ENCODE results near the gene CCL23.
A peak's percentile ranks its signal among the peaks of the same experiment; 100 is the strongest.

Gene CCL23

DNA sequence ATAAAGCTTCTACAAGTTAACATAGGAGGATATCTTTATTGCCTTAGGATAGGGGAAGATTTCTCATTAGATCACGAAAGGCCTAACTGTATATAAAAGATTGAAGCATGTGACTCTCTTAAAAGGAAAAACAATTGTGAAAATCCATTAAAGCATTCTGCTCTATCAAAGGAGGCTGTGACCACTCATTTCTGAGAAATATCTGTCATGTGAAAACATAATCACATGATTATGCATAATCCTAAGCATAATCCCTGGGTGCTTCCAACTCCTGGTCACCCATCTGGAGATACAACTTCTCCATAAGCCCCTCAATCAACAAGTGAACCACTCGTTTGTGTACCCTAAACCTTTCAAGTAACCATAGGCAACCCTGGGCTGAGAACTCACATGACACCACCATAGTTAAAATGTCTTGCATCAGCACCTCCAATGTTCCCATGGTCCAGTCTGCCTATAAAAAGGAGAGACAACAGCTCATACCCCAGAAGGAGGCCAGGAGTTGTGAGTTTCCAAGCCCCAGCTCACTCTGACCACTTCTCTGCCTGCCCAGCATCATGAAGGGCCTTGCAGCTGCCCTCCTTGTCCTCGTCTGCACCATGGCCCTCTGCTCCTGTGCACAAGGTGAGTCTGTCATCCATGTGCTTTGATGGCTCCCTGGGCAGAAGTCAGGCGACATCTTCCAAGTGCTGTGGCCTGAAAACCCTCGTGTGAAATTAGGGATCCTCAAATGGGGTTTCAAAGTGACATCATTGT lies 46.2 kb upstream of the CCL23 start, which contains the start of gene CCL18:
TSS of gene CCL18 (plus strand) at position 487 of the 756 bp plus-strand sequence. CDS start at position 558, 71 bp downstream.
- Histone ChIP-seq H3K4me1 (ENCODE audit: control insufficient read depth, insufficient read depth, low read length) (no peaks in the 10 kb centered on the region), H3K36me3 (ENCODE audit: control insufficient read depth in 2 of 2, insufficient read depth in 1 of 2, low read length in 2 of 2) (no peaks in the 10 kb centered on the region), H3K4me3 (ENCODE audit: low read depth, low read length) (no peak within 1 kb of the TSS), H3K9me3 (ENCODE audit: control insufficient read depth, insufficient read depth, low read depth, low read length) (no peaks in the 10 kb centered on the region), H3K27ac (ENCODE audit: extremely low read depth, low read depth, low read length) (no peak within 1 kb of the TSS)
- ChIA-PET POLR2A (interaction anchor here (0.6 kb wide), 2 partner anchors 54 to 278 kb away, joined by 3 to 4 read pairs; no protein-coding TSS in a partner anchor), CTCF (interaction anchor here (0.5 to 1.5 kb wide), 5 partner anchors 9 to 214 kb away, joined by 3 to 9 read pairs (median 6); no protein-coding TSS in a partner anchor)
- TF ChIP-seq ZNF830 (tag by site-specific recombination; IDR thresholded peaks at IDR 0.05; ENCODE audit: low read depth) (no peak), ATF2 (tag by site-specific recombination; IDR thresholded peaks at IDR 0.05; ENCODE audit: low read depth) (peak; percentile 40; the same call in 1 of the 2 replicates), ZNF274 (IDR thresholded peaks at IDR 0.05; ENCODE audit: low read length) (no peak), ZNF274 (tag by site-specific recombination; IDR thresholded peaks at IDR 0.05; ENCODE audit: borderline replicate concordance) (peak; percentile 32; the same call in 1 of the 2 replicates), SCRT2 (tag by site-specific recombination; IDR thresholded peaks at IDR 0.05) (0 out of 2 replicates have a peak, but pooled peaks have one; percentile 23)

DNA sequence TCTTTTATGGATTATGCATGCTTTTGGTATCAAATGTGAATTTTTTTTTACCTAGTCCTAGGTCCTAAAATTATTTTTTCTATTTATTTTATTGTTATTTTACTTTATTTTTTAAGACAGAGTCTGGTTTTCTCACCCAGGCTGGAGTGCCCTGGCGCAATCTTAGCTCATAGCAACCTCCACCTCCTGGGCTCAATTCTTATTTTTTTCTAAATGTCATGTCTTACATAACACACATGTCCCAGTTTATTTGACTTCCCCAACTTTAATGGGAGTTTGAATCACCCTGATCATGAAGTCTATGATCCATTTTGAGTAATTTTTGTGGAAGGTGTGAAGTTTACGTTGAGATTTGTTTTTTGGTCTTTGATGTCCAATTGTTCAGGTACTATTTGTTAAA lies 43.0 kb upstream of the CCL23 start:
- ChIA-PET CTCF (interaction anchor here (1.1 kb wide), 1 partner anchor 12 kb away, joined by 7 read pairs; no protein-coding TSS in a partner anchor), POLR2A (no interaction called here)
- no peaks in the 10 kb centered on the region for H3K36me3 ChIP-seq (ENCODE audit: control insufficient read depth in 2 of 2, insufficient read depth in 1 of 2, low read length in 2 of 2)
- H3K4me3 ChIP-seq (ENCODE audit: low read depth, low read length) = no peak overlapping the region
- TF ChIP-seq ZNF660 (tag by site-specific recombination; IDR thresholded peaks at IDR 0.05) (no peak), ZNF791 (tag by site-specific recombination; IDR thresholded peaks at IDR 0.05) (no peak), ZNF266 (tag by site-specific recombination; IDR thresholded peaks at IDR 0.05; ENCODE audit: low read depth) (no peak), BCL6B (tag by site-specific recombination; IDR thresholded peaks at IDR 0.05) (no peak), ZNF76 (tag by site-specific recombination; IDR thresholded peaks at IDR 0.05; ENCODE audit: borderline replicate concordance, low read depth) (no peak), ZNF140 (tag by site-specific recombination; IDR thresholded peaks at IDR 0.05) (no peak), ZFP3 (tag by site-specific recombination; IDR thresholded peaks at IDR 0.05; ENCODE audit: low read depth) (no peak), ZNF174 (tag by site-specific recombination; IDR thresholded peaks at IDR 0.05) (no peak), KLF1 (tag by site-specific recombination; IDR thresholded peaks at IDR 0.05) (no peak), ZNF670 (tag by site-specific recombination; IDR thresholded peaks at IDR 0.05; ENCODE audit: low read depth) (no peak), ZNF341 (tag by site-specific recombination; IDR thresholded peaks at IDR 0.05; ENCODE audit: low read depth) (no peak)
- TF ChIP-seq, protein P1, sequence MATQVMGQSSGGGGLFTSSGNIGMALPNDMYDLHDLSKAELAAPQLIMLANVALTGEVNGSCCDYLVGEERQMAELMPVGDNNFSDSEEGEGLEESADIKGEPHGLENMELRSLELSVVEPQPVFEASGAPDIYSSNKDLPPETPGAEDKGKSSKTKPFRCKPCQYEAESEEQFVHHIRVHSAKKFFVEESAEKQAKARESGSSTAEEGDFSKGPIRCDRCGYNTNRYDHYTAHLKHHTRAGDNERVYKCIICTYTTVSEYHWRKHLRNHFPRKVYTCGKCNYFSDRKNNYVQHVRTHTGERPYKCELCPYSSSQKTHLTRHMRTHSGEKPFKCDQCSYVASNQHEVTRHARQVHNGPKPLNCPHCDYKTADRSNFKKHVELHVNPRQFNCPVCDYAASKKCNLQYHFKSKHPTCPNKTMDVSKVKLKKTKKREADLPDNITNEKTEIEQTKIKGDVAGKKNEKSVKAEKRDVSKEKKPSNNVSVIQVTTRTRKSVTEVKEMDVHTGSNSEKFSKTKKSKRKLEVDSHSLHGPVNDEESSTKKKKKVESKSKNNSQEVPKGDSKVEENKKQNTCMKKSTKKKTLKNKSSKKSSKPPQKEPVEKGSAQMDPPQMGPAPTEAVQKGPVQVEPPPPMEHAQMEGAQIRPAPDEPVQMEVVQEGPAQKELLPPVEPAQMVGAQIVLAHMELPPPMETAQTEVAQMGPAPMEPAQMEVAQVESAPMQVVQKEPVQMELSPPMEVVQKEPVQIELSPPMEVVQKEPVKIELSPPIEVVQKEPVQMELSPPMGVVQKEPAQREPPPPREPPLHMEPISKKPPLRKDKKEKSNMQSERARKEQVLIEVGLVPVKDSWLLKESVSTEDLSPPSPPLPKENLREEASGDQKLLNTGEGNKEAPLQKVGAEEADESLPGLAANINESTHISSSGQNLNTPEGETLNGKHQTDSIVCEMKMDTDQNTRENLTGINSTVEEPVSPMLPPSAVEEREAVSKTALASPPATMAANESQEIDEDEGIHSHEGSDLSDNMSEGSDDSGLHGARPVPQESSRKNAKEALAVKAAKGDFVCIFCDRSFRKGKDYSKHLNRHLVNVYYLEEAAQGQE (tag by site-specific recombination; IDR thresholded peaks at IDR 0.05) = no peak
- H3K4me1 ChIP-seq (ENCODE audit: control insufficient read depth, insufficient read depth, low read length) = no peaks in the 10 kb centered on the region
- no peak overlapping the region for H3K27ac ChIP-seq (ENCODE audit: extremely low read depth, low read depth, low read length)
- no peaks in the 10 kb centered on the region for H3K9me3 ChIP-seq (ENCODE audit: control insufficient read depth, insufficient read depth, low read depth, low read length)

All from HEK293 (cell line).